OCI-LY1 (cell line): ENCODE measurements around the gene ZBTB7C.

Source experiments
- H2AFZ ChIP-seq: fragments of 200-600 bp; sonication (generic), shearing (Covaris generic); 2 replicates; pipeline ENCODE4 v1.6.0; 2014; ENCODE audit warnings: antibody characterized with exemption, mild to moderate bottlenecking, low read length
- H3F3A ChIP-seq: fragments of 200-600 bp; sonication (generic), shearing (Covaris generic); 2 replicates; pipeline ENCODE4 v1.6.0; 2014; ENCODE audit warnings: mild to moderate bottlenecking, antibody characterized with exemption, low read length, moderate library complexity; ENCODE audit not compliant: insufficient read depth
- H3K27ac ChIP-seq: fragments of 200-600 bp; sonication (generic); 2 replicates; pipeline ENCODE4 v1.5.1; 2014; ENCODE audit warnings: low read length, mixed run types, mild to moderate bottlenecking, low read depth; ENCODE audit not compliant: poor library complexity, severe bottlenecking
- H3K27me3 ChIP-seq: fragments of 200-600 bp; sonication (generic); 2 replicates; pipeline ENCODE4 v1.6.0; 2014; ENCODE audit warnings: antibody characterized with exemption, mild to moderate bottlenecking, low read length, moderate library complexity; ENCODE audit not compliant: insufficient read depth
- H3K36me3 ChIP-seq: fragments of 200-600 bp; sonication (generic); 2 replicates; pipeline ENCODE4 v1.6.1; 2014; ENCODE audit warnings: mild to moderate bottlenecking, antibody characterized with exemption, low read length, moderate library complexity, mixed read lengths; ENCODE audit not compliant: insufficient read depth
- H3K4me1 ChIP-seq: fragments of 200-600 bp; sonication (generic); 2 replicates; pipeline ENCODE4 v1.5.1; 2014; ENCODE audit warnings: mild to moderate bottlenecking, low read length, moderate library complexity; ENCODE audit not compliant: insufficient read depth, severe bottlenecking
- H3K4me2 ChIP-seq: fragments of 200-600 bp; sonication (generic), shearing (Covaris generic); 2 replicates; pipeline ENCODE4 v1.6.1; 2014; ENCODE audit warnings: low read length
- H3K4me3 ChIP-seq: fragments of 200-600 bp; sonication (generic); 2 replicates; pipeline ENCODE4 v1.5.1; 2014; ENCODE audit warnings: low read length, low read depth, mild to moderate bottlenecking, mixed read lengths; ENCODE audit not compliant: poor library complexity, severe bottlenecking
- H3K79me2 ChIP-seq: fragments of 200-600 bp; shearing (Covaris generic); 2 replicates; pipeline ENCODE4 v1.6.1; 2016; ENCODE audit warnings: mixed run types, low read length, mixed read lengths; ENCODE audit not compliant: insufficient read depth
- H3K9ac ChIP-seq: fragments of 200-600 bp; sonication (generic), shearing (Covaris generic); 2 replicates; pipeline ENCODE4 v1.6.1; 2014; ENCODE audit warnings: mild to moderate bottlenecking, low read length, mixed read lengths
- H3K9me2 ChIP-seq: fragments of 200-600 bp; sonication (generic), shearing (Covaris generic); 2 replicates; pipeline ENCODE4 v1.6.1; 2014; ENCODE audit warnings: low read depth, mild to moderate bottlenecking, low read length, mixed read lengths
- H3K9me3 ChIP-seq: fragments of 200-600 bp; shearing (Covaris generic); 2 replicates; pipeline ENCODE4 v1.6.1; 2014; ENCODE audit warnings: low read length, mixed read lengths
- H4K20me1 ChIP-seq: fragments of 200-600 bp; sonication (generic), shearing (Covaris generic); 2 replicates; pipeline ENCODE4 v1.6.0; 2016; ENCODE audit warnings: mild to moderate bottlenecking, low read length; ENCODE audit not compliant: insufficient read depth
- CTCF ChIP-seq: fragments of 200-600 bp; sonication (generic), shearing (Covaris generic); IDR thresholded peaks from 2 replicates; pipeline ENCODE4 v1.5.1; 2017; ENCODE audit warnings: mild to moderate bottlenecking, antibody characterized with exemption, low read length, moderate library complexity, mixed read lengths
- EZH2 ChIP-seq: fragments of 200-600 bp; sonication (generic), shearing (Covaris generic); IDR thresholded peaks from 2 replicates; pipeline ENCODE4 v1.8.0; 2017; ENCODE audit warnings: borderline replicate concordance, mixed run types, mild to moderate bottlenecking, antibody characterized with exemption, low read length, moderate library complexity, mixed read lengths

Gene ZBTB7C

GRCh38 chr18:48408111-48408726, 964 bp downstream of the ZBTB7C start:
- H3K9ac ChIP-seq = no peak overlapping the region

GRCh38 chr18:48407358-48407757, 1.8 kb downstream of the ZBTB7C start:
- H3K27me3 ChIP-seq = no peaks in the 10 kb centered on the region
- H3K9ac ChIP-seq = no peak overlapping the region
- H4K20me1 ChIP-seq = no peaks in the 10 kb centered on the region
- no peak overlapping the region for H2AFZ ChIP-seq
- H3K27ac ChIP-seq = no peak overlapping the region
- no peak overlapping the region for H3K4me2 ChIP-seq
- no peaks in the 10 kb centered on the region for H3K79me2 ChIP-seq
- no peaks in the 10 kb centered on the region for H3K9me3 ChIP-seq
- H3K4me3 ChIP-seq = no peak overlapping the region
- H3K4me1 ChIP-seq = no peaks in the 10 kb centered on the region
- H3K9me2 ChIP-seq = no peaks in the 10 kb centered on the region
- no peak for TF ChIP-seq CTCF
- no peak for TF ChIP-seq EZH2
- no peaks in the 10 kb centered on the region for H3F3A ChIP-seq
- no peaks in the 10 kb centered on the region for H3K36me3 ChIP-seq

More at GRCh38 chr18:48408111-48408726, 964 bp downstream of the ZBTB7C start:
- Histone ChIP-seq H3K79me2 (no peaks in the 10 kb centered on the region), H3K9me3 (no peaks in the 10 kb centered on the region), H3K4me1 (no peaks in the 10 kb centered on the region), H3K36me3 (no peaks in the 10 kb centered on the region), H3F3A (no peaks in the 10 kb centered on the region), H3K9me2 (no peaks in the 10 kb centered on the region), H3K4me3 (no peak overlapping the region), H2AFZ (no peak overlapping the region), H3K27me3 (no peaks in the 10 kb centered on the region), H3K27ac (no peak overlapping the region), H4K20me1 (no peaks in the 10 kb centered on the region), H3K4me2 (no peak overlapping the region)
- TF ChIP-seq CTCF (no peak), EZH2 (no peak)

GRCh38 chr18:48405978-48406377, 3.2 kb downstream of the ZBTB7C start:
- no peak for TF ChIP-seq EZH2
- no peak for TF ChIP-seq CTCF
- H3K9me2 ChIP-seq = no peaks in the 10 kb centered on the region
- H4K20me1 ChIP-seq = no peaks in the 10 kb centered on the region
- no peaks in the 10 kb centered on the region for H3K27me3 ChIP-seq
- H3K9me3 ChIP-seq = no peaks in the 10 kb centered on the region
- no peaks in the 10 kb centered on the region for H3K36me3 ChIP-seq
- no peak overlapping the region for H3K4me3 ChIP-seq
- H3F3A ChIP-seq = no peaks in the 10 kb centered on the region
- no peak overlapping the region for H3K4me2 ChIP-seq
- H2AFZ ChIP-seq = no peak overlapping the region
- no peak overlapping the region for H3K9ac ChIP-seq
- H3K4me1 ChIP-seq = no peaks in the 10 kb centered on the region
- H3K27ac ChIP-seq = no peak overlapping the region
- no peaks in the 10 kb centered on the region for H3K79me2 ChIP-seq
